Suppressor macrophage treated with lipopolysaccharide for 4 hours (primary cell): ENCODE data around the gene RBFOX1.

Experiments used
- DNase-seq: peaks from one replicate; pipeline ENCODE4 v3.0.0-alpha.2; 2020

Gene RBFOX1

DNA sequence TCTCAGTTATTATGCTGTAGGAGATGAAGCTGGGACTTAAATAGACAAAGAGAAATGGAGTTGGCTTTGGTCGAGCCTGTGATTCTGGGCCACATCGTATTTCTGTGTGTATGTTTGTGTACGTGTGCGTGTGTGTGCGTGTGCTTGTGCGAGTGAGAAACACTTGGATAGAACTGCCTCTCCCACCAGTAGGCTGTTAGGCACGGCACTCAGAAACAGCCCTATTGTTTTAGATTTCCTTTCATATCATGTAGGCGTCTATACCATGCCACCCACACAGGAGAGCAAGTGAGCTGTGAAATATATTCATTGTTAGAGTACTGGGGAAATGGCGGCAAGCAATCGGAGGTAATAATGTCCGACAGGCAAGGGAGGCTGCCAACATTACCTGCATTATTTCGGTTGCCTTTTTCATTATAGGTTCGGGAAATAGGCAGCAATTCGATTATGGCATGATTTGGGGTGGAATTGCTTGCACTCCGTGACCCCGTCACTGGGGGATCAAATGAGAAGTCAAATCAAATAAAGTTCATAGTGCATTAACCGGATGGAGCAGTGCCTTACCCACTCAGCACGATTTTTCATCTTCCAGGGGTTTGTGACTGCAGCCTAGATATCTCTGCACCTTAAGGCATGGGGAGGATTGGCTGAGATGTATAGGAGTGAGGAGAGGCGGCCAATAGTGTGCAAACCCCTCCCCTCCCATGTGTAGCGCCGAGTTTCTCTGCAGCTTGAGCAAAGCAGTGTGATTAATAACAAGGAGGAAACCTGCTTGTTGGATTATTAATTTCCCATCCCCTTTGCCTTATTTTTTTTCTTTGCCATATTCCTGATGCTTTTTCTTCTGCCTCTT is 89.6 kb downstream of the RBFOX1 start:
- no peak for DNase-seq

GRCh38 chr16:7423434-7424044 is 90.9 kb downstream of the RBFOX1 start:
- no peak for DNase-seq

DNA sequence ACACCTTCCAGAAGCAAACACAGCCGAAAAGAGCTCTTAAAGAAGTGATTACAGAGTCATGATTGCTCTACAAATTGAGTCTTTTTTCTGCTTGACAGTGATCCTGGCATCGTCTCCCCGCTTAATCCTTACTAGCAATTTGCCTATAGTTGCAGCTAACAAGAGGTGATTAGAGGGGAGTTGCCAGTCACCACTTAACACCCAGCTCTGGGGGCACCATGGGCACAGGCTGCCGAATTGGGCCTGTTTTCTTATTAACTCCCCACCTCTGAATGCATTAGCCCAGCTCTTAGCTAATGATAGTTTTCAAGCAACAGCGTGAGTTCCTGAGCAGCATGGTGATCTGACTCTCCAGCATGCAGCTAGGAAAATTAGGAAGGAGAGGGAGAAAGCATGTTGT is 93.5 kb downstream of the RBFOX1 start:
- DNase-seq, result no peak

DNA sequence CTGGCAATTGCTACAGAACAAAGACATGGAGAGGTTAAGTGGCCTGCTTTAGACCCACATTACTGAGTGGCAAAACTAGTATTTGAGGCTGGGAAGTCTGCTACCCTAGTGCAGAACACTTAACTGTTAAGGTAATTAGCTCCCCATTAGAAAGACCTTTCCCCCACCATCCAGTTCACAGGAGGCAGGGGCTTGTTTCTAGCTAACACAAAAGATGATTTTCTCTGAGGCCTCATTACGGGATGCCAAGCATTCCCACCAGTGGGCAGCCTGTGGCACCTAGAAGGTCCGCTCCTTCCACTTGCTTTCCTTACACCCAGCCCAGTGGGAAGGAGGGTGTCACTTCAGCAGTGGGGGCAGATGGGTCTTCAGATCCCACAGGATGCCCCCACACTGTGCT is 99.1 kb downstream of the RBFOX1 start:
- DNase-seq, result no peak

DNA sequence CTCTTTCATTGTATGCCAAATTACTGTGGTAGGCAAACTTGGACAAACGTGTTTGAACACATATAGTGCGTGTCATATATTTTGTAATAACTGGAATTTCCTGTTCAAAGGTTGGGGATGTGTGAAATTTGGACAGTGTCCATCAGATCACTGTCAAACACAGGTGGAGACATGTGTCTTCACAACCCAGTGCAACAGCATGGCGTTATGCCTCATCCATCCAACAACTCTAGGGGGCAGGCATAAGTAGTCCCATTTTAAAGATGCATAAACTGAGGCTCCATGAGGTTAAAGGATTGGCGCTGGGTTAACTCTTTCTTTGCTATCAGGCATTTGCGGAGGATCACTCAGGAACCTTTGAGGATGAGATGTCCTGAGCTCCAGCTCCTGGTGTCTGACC is 103.7 kb downstream of the RBFOX1 start:
- DNase-seq, result no peak

DNA sequence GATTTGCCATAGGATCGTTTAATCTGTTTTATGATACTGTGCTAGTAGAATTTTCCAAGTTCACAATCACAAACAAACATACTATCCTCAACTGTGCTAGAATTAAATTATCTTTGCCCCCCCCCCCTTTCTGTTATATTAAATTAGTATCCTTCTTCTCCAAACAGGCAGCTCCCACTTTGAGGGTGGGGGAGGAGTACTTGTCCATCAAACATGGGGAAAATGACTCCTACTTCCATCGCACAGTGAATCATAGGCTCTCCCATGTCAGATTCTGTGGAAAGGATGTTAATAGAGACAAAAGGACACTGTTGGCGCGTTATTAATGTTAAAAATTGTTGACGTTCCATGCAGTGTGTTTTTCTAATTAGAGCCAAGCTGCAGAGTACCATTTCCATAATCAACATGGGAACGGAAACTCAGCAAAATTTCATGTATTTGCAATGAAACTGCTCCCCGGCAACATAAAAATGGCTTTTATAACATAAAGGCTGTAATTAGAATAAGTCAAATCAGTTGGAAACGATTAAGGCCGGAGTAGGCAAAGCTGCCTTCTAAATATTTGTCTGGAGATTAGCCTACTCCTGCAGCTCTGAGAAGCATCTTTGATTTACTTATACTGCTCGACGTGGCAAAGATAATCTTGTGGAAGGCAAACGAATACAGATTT is 104.6 kb downstream of the RBFOX1 start:
- no peak for DNase-seq

DNA sequence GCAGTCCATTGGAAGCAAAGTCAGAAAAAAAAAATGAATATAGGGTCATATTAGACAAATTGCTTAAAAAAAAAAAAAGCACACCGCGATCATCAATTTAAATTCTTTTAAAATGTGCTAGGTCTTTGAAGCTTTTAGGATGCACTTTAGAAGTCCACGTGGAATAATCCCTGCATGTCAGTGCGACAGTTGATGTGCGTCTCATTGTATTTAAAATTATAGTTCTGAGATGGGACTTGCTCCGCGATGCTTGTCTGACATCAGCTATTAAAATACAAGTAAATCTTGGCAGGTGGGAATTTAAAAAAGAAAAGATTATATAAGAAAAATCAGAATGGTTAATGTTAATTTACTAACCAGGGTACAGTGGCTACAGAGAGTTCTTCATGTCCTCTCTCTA is 105.2 kb downstream of the RBFOX1 start:
- DNase-seq, result no peak

DNA sequence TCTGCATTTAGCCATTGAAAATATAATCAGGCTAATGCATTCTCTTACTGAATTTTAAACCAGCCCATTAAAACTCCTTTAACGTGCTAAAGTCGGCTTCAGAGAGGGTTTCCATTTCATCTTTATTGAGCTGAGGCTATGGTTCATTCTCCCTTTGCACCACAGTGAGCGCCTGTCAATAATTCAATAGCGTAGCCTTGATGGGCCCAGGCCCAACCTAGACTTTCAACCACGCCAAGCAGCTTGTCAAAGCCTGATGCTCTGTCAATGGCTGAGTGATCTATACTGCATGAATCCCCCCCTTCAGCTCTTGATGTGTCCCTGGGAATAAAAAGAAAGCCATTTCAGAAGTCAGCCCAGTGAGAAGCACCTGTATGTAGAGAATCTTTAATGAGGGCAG is 106.0 kb downstream of the RBFOX1 start:
- no peak for DNase-seq

GRCh38 chr16:7439518-7439917 is 106.9 kb downstream of the RBFOX1 start:
- no peak for DNase-seq

- no peak for DNase-seq
These were observed 108.3 kb downstream of the RBFOX1 start for GRCh38 chr16:7440886-7441400.

DNA sequence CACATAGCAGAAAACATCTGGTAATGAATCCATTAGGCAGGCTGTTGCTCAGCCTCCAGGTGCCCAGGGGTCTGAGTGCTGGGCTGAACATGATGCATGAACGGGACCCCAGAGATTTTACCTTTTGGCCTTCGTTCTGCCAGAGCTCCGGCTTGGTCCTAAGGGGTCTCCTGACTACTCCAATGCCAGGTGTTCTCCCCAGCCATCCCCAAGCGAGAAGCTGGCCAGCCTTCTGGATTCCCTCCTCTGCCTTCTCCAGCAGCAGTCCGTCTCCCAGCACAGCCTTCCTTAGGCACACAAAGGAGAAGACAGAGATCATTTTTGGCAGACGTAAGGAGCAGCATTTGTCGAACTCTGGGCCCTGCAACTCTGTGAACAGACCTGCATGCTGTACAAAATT is 109.4 kb downstream of the RBFOX1 start:
- no peak for DNase-seq

DNA sequence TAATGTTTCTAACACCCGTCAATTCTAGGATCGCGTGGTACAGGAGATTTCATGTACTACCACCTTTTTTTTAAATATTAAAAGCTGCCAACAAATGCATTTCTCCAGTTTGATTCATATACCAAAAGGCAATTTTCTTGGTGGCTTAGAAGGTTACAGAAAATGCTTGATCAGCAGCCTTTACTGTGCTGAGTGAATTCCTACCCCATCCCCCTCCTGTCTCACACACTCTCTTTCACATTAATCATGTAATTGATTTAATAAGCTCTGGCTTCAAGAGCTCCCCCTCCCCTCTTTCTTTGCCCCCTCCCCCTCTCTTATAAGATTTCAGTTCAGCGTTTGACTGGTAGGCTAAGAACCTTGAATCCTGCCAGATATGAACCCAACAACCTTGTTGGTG is 110.5 kb downstream of the RBFOX1 start:
- DNase-seq, result no peak

DNA sequence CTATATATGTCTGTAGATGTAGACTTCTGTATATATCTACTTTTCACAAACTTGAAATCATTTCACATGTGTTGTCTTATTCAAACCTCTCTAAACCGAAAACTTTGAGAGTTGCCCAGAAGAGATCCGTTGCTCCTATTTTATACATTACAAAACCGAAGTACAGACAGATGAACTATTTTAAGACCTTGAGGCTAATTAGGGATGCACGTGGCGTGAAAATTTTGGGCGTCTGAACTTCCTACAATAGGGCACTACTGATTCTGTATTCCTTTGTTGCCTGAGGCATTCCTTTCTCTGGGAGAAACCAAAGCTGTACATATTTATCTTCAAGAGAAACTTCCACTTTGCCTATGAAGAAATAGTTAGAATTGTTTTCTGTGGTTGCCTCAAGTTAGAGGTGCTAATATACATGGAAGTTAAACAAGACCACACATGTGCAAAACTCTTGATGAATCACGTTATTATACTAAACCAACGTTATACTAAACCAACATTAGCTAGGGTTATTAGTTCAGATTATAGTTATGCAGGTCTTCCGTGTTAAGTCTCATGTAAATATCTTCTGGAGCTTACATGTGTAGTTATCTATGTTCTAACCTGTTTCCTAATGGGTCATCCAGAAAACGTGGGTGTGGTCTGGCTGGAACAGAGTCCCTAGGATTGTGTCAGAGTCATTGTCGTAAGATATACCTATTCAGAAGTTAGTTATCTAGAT is 111.2 kb downstream of the RBFOX1 start:
- DNase-seq, result no peak

- DNase-seq, result no peak
These were observed 116.7 kb downstream of the RBFOX1 start for GRCh38 chr16:7449306-7449705.

GRCh38 chr16:7449808-7450207 is 117.2 kb downstream of the RBFOX1 start:
- DNase-seq, result no peak

GRCh38 chr16:7450440-7450839 is 117.8 kb downstream of the RBFOX1 start:
- DNase-seq, result no peak

GRCh38 chr16:7452090-7452489 is 119.4 kb downstream of the RBFOX1 start:
- no peak for DNase-seq

GRCh38 chr16:7456211-7456610 is 123.6 kb downstream of the RBFOX1 start:
- DNase-seq, result no peak

GRCh38 chr16:7458144-7458543 is 125.5 kb downstream of the RBFOX1 start:
- no peak for DNase-seq

DNA sequence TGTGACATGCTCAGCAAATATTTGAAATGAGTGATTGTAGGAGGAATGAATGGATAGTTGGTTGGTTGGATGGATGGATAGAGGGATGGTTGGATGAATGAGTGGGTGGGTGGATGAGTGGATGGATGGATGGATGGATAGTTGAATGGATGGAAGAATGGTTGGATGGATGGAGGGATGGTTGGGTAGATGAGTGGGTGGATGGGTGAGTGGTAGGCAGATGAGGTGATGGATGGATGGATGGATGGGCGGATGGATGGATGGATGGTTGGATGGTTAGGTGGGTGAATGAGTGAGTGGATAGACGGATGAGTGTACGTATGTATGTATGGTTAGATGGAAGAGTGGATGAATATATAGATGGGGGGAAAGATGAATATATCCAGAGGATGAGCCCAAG is 137.7 kb downstream of the RBFOX1 start:
- DNase-seq, result no peak

GRCh38 chr16:7471268-7471667 is 138.6 kb downstream of the RBFOX1 start:
- no peak for DNase-seq

GRCh38 chr16:7482032-7482431 is 149.4 kb downstream of the RBFOX1 start:
- DNase-seq, result no peak

GRCh38 chr16:7482596-7483290 is 150.1 kb downstream of the RBFOX1 start:
- no peak for DNase-seq
